GM12878 (cell line): Measurements from ENCODE around the gene ZFPM1. TPM values are rescaled to one million over a fixed set of nuclear protein-coding genes. Genes with fewer than 3 reads are reported as not detected.

Experiments
- ATAC-seq: fragments of 200-7000 bp; cut with Tn5 transposase; 3 replicates; pipeline ENCODE4 v1.9.1; 2020; ENCODE audit warnings: mild to moderate bottlenecking, moderate library complexity
- BruUV-seq: library from RNA; stranded (reverse); fragments of 400-500 nt; replicated peaks from 2 replicates; lab custom pipeline; 2021; lab: Mats Ljungman, UMichigan
- CTCF ChIA-PET: fragments of 300-600 bp; sonication (Branson Sonifier 250); formaldehyde crosslinking; extraction: SDS; loops from one replicate; lab custom pipeline; 2021; ENCODE audit warnings: inconsistent platforms; lab: Yijun Ruan, JAX
- POLR2A ChIA-PET: fragments of 350-600 bp; formaldehyde crosslinking; extraction: SDS; loops from one replicate; lab custom pipeline; 2021; ENCODE audit warnings: inconsistent platforms; lab: Charles Lee
- RAD21 ChIA-PET: fragments of 300-600 bp; sonication (Branson Sonifier 250); formaldehyde crosslinking; loops from one replicate; lab custom pipeline; 2023; ENCODE audit warnings: antibody characterized with exemption; ENCODE audit not compliant: unreplicated experiment; lab: Charles Lee
- SMC1A ChIA-PET: fragments of 300-600 bp; sonication (Branson Sonifier 250); formaldehyde crosslinking; loops from one replicate; lab custom pipeline; 2023; ENCODE audit not compliant: unreplicated experiment, uncharacterized antibody; lab: Charles Lee
- DNase-seq: peaks from one replicate; pipeline ENCODE4 v3.0.0-alpha.2; 2011; ENCODE audit warnings: low read depth, low spot score
- FAIRE-seq: peaks from 3 replicates; lab custom pipeline; 2011; peaks lifted over from hg19 to GRCh38; lab: Jason Lieb, UNC
- H2AFZ ChIP-seq: 2 replicates; pipeline ENCODE4 v1.6.0; 2011; ENCODE audit warnings: low read depth, low read length, control low read depth; ENCODE audit not compliant: control insufficient read depth
- H3K27ac ChIP-seq: 2 replicates; pipeline ENCODE4 v1.5.1; 2011; ENCODE audit warnings: control low read depth; ENCODE audit not compliant: control insufficient read depth, insufficient read depth
- H3K27me3 ChIP-seq, 2 experiments: replicated peaks in 1 of 2; 2 replicates each; pipeline versions ENCODE4 v1.6.0 to v1.6.1; 2011; ENCODE audit warnings: low read length in 1 of 2; ENCODE audit not compliant: control insufficient read depth in 2 of 2, insufficient read depth in 2 of 2
- H3K36me3 ChIP-seq, 2 experiments: 2 replicates each; pipeline ENCODE4 v1.5.1; 2011; ENCODE audit warnings: low read length in 1 of 2; ENCODE audit not compliant: control insufficient read depth in 2 of 2, insufficient read depth in 2 of 2
- H3K4me1 ChIP-seq: 2 replicates; pipeline ENCODE4 v1.6.1; 2011; ENCODE audit warnings: mild to moderate bottlenecking, low read length, moderate library complexity, mixed read lengths; ENCODE audit not compliant: control insufficient read depth, insufficient read depth
- H3K4me2 ChIP-seq: 2 replicates; pipeline ENCODE4 v1.6.0; 2011; ENCODE audit warnings: control low read depth; ENCODE audit not compliant: control insufficient read depth, insufficient read depth
- H3K4me3 ChIP-seq: fragments of 200-600 bp; sonication (generic); 2 replicates; pipeline ENCODE4 v1.5.1; 2016
- H3K79me2 ChIP-seq: 2 replicates; pipeline ENCODE4 v1.6.0; 2011; ENCODE audit warnings: low read length; ENCODE audit not compliant: control insufficient read depth, insufficient read depth
- H3K9ac ChIP-seq: 2 replicates; pipeline ENCODE4 v1.8.0; 2011; ENCODE audit warnings: low read length, control low read depth, mixed read lengths; ENCODE audit not compliant: control insufficient read depth, insufficient read depth
- H3K9me3 ChIP-seq: replicated peaks from 3 replicates; pipeline ENCODE4 v1.5.1; 2011; ENCODE audit warnings: mild to moderate bottlenecking, low read length; ENCODE audit not compliant: control insufficient read depth, insufficient read depth
- H4K20me1 ChIP-seq: 2 replicates; pipeline ENCODE4 v1.6.0; 2011; ENCODE audit not compliant: control insufficient read depth, insufficient read depth
- CHD1 ChIP-seq: IDR thresholded peaks from 2 replicates; pipeline ENCODE4 v1.6.1; 2012; ENCODE audit warnings: low read depth, low read length, improper control_type of control experiment
- CHD4 ChIP-seq: fragments of 200-600 bp; sonication (generic); IDR thresholded peaks from 2 replicates; pipeline ENCODE4 v1.6.1; 2016; ENCODE audit warnings: mild to moderate bottlenecking
- ETV6 ChIP-seq, 2 experiments: fragments of 450-650 bp in 1 of 2; IDR thresholded peaks in 1 of 2; conservative IDR thresholded peaks in 1 of 2; 2 replicates each; pipeline ENCODE4 v1.6.1; 2014; ENCODE audit warnings: antibody characterized with exemption in 1 of 2, borderline replicate concordance in 1 of 2, low read depth in 1 of 2, mild to moderate bottlenecking in 1 of 2, moderate library complexity in 1 of 2
- HCFC1 ChIP-seq: fragments of 150-350 bp; IDR thresholded peaks from 2 replicates; pipeline ENCODE4 v1.6.1; 2014; ENCODE audit warnings: low read length
- HDGF ChIP-seq: fragments of 450-650 bp; IDR thresholded peaks from 2 replicates; pipeline ENCODE4 v1.6.1; 2016; ENCODE audit warnings: antibody characterized with exemption
- JUNB ChIP-seq: IDR thresholded peaks from 2 replicates; pipeline ENCODE4 v1.6.1; 2016; ENCODE audit warnings: antibody characterized with exemption, mild to moderate bottlenecking
- KAT2A ChIP-seq: conservative IDR thresholded peaks from 2 replicates; pipeline ENCODE4 v1.6.1; 2011; ENCODE audit warnings: low read depth, low read length; ENCODE audit not compliant: control insufficient read depth
- NBN ChIP-seq: fragments of 450-650 bp; IDR thresholded peaks from 2 replicates; pipeline ENCODE4 v1.6.1; 2016
- NFXL1 ChIP-seq: fragments of 450-650 bp; IDR thresholded peaks from 2 replicates; pipeline ENCODE4 v1.6.1; 2017; ENCODE audit warnings: antibody characterized with exemption, mild to moderate bottlenecking, borderline replicate concordance
- RCOR1 ChIP-seq: conservative IDR thresholded peaks from 2 replicates; pipeline ENCODE4 v1.6.1; 2012; ENCODE audit warnings: low read depth, low read length, improper control_type of control experiment
- RELA ChIP-seq: fragments of 450-650 bp; IDR thresholded peaks from 2 replicates; pipeline ENCODE4 v1.8.0; 2014; ENCODE audit warnings: borderline replicate concordance; ENCODE audit not compliant: partially characterized antibody
- SRF ChIP-seq, 2 experiments: IDR thresholded peaks; 2 replicates each; pipeline ENCODE4 v1.6.1; 2011; ENCODE audit warnings: low read depth in 2 of 2, low read length in 2 of 2, mild to moderate bottlenecking in 1 of 2, moderate library complexity in 1 of 2
- ZNF217 ChIP-seq: fragments of 450-650 bp; IDR thresholded peaks from 2 replicates; pipeline ENCODE4 v1.6.1; 2017; ENCODE audit warnings: antibody characterized with exemption, mild to moderate bottlenecking
- WGBS: methylation state at CpG from one replicate; pipeline ENCODE4 v1.1.6; 2016; ENCODE audit warnings: low lambda C conversion rate; ENCODE audit not compliant: insufficient replicate concordance, insufficient coverage; ENCODE audit errors: missing lambda C conversion rate; 5-methylcytosine and 5-hydroxymethylcytosine counted together
- in situ Hi-C: fragments of 300-500 bp; cut with MboI; formaldehyde crosslinking; loops from 9 replicates; pipeline ENCODE4 v1.14.3; 2018; ENCODE audit warnings: mixed read lengths
- intact Hi-C: fragments of 100-400 bp; cut with micrococcal nuclease; formaldehyde crosslinking; loops from one replicate; pipeline ENCODE4 v1.14.2; 2022; ENCODE audit not compliant: unreplicated experiment
- polyA plus RNA-seq, 11 experiments: library from polyadenylated mRNA; depleted of rRNA in 4 of 11; unstranded in 6 of 11; stranded (reverse) in 5 of 11; fragments of >200 nt; fragmentation: Nextera tagmentation in 4 of 11; fragmentation: Illumina TruSeq in 1 of 11; extraction: Ambion mirVana in 4 of 11; extraction: Trizol in 1 of 11; gene quantifications; 1 replicate in 1 of 11; 2 replicates in 10 of 11; pipeline versions ENCODE4 v1.2.1 to v1.2.3, GENCODE V29; 2011 to 2016; ENCODE audit warnings: inconsistent platforms in 2 of 11, missing spikeins in 2 of 11, low read depth in 1 of 11
- total RNA-seq, 4 experiments: library from RNA; depleted of rRNA in 3 of 4; stranded (reverse); fragments of >200 nt in 3 of 4; fragmentation: Illumina TruSeq in 1 of 4; extraction: Trizol in 1 of 4; gene quantifications; 2 replicates each; pipeline versions ENCODE4 v1.2.1 to v1.2.3, GENCODE V29; 2013 to 2021
- TF ChIP-seq, protein P1 (sequence below): IDR thresholded peaks from 2 replicates; pipeline ENCODE4 v1.6.1; 2012; ENCODE audit warnings: low read length, inconsistent platforms
- TF ChIP-seq, protein P2 (sequence below): fragments of 450-650 bp; formaldehyde crosslinking; IDR thresholded peaks from 2 replicates; pipeline ENCODE4 v1.5.0; 2022; ENCODE audit warnings: mild to moderate bottlenecking, missing genetic modification characterization
- TF ChIP-seq, protein P3 (sequence below): IDR thresholded peaks from 2 replicates; pipeline ENCODE4 v1.6.1; 2012; ENCODE audit warnings: low read depth, low read length, improper control_type of control experiment

The ZFPM1 gene
- total and polyA plus RNA-seq, 10 of the 15 experiments (the other 5 are each of a cell fraction or from before 2014, with no cell fraction given): 0.02 to 5.1 (median 0.30) TPM

DNA sequence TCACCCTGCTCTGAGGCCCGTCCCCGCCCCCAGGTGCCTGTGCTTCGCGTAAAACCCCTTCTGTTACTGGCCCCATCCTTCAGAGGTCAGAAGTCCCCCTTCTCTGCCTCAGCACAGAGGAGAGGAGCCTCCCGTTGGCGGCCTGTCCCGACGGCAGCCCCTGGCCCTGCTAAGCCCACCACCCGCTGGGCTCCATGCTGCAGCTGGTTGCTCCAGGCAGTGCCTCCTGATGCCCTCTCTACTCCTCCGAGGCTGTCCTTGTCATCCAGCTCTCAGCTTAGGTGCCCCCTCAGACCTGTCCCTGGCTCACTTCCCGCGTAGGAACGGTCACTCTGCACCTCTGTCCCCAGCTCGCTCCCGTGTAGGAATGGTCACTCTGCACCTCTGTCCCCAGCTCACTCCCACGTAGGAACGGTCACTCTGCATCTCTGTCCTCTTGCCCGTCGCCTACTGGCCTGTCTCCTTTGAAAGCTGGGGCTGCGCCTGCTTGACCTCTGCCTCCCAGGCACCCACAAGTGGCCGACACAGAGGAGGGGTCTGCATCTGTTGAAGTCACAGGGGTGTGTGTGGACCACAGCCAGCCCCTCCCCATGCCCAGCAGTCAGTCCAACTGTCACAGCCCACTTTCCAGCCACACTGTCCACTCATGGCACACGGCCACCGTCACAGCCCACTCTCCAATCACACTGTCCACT, 85.4 kb downstream of the ZFPM1 start (continued):
- TF ChIP-seq, protein P1, sequence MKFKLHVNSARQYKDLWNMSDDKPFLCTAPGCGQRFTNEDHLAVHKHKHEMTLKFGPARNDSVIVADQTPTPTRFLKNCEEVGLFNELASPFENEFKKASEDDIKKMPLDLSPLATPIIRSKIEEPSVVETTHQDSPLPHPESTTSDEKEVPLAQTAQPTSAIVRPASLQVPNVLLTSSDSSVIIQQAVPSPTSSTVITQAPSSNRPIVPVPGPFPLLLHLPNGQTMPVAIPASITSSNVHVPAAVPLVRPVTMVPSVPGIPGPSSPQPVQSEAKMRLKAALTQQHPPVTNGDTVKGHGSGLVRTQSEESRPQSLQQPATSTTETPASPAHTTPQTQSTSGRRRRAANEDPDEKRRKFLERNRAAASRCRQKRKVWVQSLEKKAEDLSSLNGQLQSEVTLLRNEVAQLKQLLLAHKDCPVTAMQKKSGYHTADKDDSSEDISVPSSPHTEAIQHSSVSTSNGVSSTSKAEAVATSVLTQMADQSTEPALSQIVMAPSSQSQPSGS: no peak
- TF ChIP-seq HDGF: no peak
- no peak for TF ChIP-seq CHD4
- no peak for TF ChIP-seq JUNB
- no peak for TF ChIP-seq NBN

DNA sequence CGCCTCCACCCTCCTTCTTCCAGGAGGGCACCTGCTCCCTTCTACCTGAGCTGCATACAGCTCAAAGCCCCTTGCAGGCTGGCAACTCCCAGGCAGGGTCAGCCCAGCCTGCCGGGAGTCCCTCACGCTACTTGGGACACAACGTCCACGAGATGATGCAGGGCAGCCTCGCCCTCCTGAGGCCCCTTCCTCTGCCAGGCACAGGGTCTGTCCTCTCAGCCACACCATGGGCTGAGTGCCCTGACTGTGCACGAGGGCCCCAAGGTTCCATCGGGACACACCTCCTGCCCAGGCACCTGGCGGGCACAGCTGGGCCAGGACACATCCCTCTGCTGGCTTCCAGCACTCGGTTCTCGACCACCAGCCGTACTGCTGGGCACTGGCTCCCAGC, 86.2 kb downstream of the ZFPM1 start:
- H3K79me2 ChIP-seq: peaks cover 4% of the 10 kb centered on the region; the same call in 1 of the 2 replicates
- H3K4me1 ChIP-seq: peaks cover 5% of the 10 kb centered on the region
- no peaks in the 10 kb centered on the region for H4K20me1 ChIP-seq
- 15% methylated on average over 12 of the region's 12 CpGs for WGBS
- ChIA-PET RAD21 (no interaction called here), CTCF (no interaction called here), SMC1A (no interaction called here), POLR2A (no interaction called here)
- no peak for DNase-seq
- H3K9ac ChIP-seq: no peak overlapping the region
- intact Hi-C loops: no loop called here
- H3K27ac ChIP-seq: no peak overlapping the region
- H3K4me3 ChIP-seq: no peak overlapping the region
- peaks cover 14% of the 10 kb centered on the region; the same call in 2 of the 3 replicates for H3K9me3 ChIP-seq
- no peak for FAIRE-seq
- no peaks in the 10 kb centered on the region for H3K36me3 ChIP-seq
- ATAC-seq: no peak
- no peaks in the 10 kb centered on the region; a peak in 1 of 4 replicates for H3K27me3 ChIP-seq
- H2AFZ ChIP-seq: no peak overlapping the region
- TF ChIP-seq RELA (no peak), HCFC1 (no peak), NFXL1 (no peak), ETV6 (conservative IDR thresholded peaks at IDR 0.05 in 1 of 2, IDR thresholded peaks at IDR 0.05 in 1 of 2; ENCODE audit: borderline replicate concordance in 1 of 2, low read depth in 1 of 2) (no peak), SRF (IDR thresholded peaks at IDR 0.05; ENCODE audit: low read depth in 2 of 2, low read length in 2 of 2) (no peak), KAT2A (no peak), RCOR1 (no peak), ZNF217 (no peak), CHD1 (no peak)
- TF ChIP-seq, protein P2, sequence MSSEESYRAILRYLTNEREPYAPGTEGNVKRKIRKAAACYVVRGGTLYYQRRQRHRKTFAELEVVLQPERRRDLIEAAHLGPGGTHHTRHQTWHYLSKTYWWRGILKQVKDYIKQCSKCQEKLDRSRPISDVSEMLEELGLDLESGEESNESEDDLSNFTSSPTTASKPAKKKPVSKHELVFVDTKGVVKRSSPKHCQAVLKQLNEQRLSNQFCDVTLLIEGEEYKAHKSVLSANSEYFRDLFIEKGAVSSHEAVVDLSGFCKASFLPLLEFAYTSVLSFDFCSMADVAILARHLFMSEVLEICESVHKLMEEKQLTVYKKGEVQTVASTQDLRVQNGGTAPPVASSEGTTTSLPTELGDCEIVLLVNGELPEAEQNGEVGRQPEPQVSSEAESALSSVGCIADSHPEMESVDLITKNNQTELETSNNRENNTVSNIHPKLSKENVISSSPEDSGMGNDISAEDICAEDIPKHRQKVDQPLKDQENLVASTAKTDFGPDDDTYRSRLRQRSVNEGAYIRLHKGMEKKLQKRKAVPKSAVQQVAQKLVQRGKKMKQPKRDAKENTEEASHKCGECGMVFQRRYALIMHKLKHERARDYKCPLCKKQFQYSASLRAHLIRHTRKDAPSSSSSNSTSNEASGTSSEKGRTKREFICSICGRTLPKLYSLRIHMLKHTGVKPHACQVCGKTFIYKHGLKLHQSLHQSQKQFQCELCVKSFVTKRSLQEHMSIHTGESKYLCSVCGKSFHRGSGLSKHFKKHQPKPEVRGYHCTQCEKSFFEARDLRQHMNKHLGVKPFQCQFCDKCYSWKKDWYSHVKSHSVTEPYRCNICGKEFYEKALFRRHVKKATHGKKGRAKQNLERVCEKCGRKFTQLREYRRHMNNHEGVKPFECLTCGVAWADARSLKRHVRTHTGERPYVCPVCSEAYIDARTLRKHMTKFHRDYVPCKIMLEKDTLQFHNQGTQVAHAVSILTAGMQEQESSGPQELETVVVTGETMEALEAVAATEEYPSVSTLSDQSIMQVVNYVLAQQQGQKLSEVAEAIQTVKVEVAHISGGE (CRISPR knock-in tag): no peak
- TF ChIP-seq, protein P3, sequence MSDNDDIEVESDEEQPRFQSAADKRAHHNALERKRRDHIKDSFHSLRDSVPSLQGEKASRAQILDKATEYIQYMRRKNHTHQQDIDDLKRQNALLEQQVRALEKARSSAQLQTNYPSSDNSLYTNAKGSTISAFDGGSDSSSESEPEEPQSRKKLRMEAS: no peak
- TF ChIP-seq, all 136 proteins: peak for 0
- in situ Hi-C loops: no loop called here
- no TSS peak for BruUV-seq
- H3K4me2 ChIP-seq: no peak overlapping the region
